Hepatocyte (in vitro differentiated cells): ENCODE results near the gene CAPZB. TPM values are rescaled to one million over a fixed set of nuclear protein-coding genes. Genes with fewer than 3 reads are reported as not detected.

Experiments
- DNase-seq: peaks from one replicate; pipeline ENCODE4 v3.0.0-alpha.2; 2016; ENCODE audit warnings: low spot score
- H2AFZ ChIP-seq: fragments of 200-600 bp; sonication (generic); 2 replicates; pipeline ENCODE4 v1.6.0; 2016; ENCODE audit warnings: antibody characterized with exemption, mild to moderate bottlenecking
- H3K27ac ChIP-seq: fragments of 200-600 bp; sonication (generic); 2 replicates; pipeline ENCODE4 v1.5.1; 2016; ENCODE audit warnings: mild to moderate bottlenecking
- H3K27me3 ChIP-seq: fragments of 200-600 bp; sonication (generic); 2 replicates; pipeline ENCODE4 v1.6.1; 2016
- H3K36me3 ChIP-seq: fragments of 200-600 bp; sonication (generic); replicated peaks from 2 replicates; pipeline ENCODE4 v1.5.1; 2016; ENCODE audit warnings: low read depth; ENCODE audit not compliant: insufficient read depth
- H3K4me1 ChIP-seq: fragments of 200-600 bp; sonication (generic); 2 replicates; pipeline ENCODE4 v1.5.1; 2016; ENCODE audit warnings: mild to moderate bottlenecking, moderate library complexity; ENCODE audit not compliant: insufficient read depth
- H3K4me2 ChIP-seq: fragments of 200-600 bp; sonication (generic); 2 replicates; pipeline ENCODE4 v1.6.0; 2016
- H3K4me3 ChIP-seq: fragments of 200-600 bp; sonication (generic); 2 replicates; pipeline ENCODE4 v1.5.1; 2016; ENCODE audit warnings: mild to moderate bottlenecking
- H3K79me2 ChIP-seq: fragments of 200-600 bp; sonication (generic); 2 replicates; pipeline ENCODE4 v1.6.0; 2017; ENCODE audit warnings: mild to moderate bottlenecking
- H3K9me2 ChIP-seq: fragments of 200-600 bp; sonication (generic); replicated peaks from 2 replicates; pipeline ENCODE4 v1.6.0; 2017; ENCODE audit warnings: mild to moderate bottlenecking; ENCODE audit not compliant: insufficient read depth
- H3K9me3 ChIP-seq: fragments of 200-600 bp; sonication (generic); 2 replicates; pipeline ENCODE4 v1.5.1; 2016; ENCODE audit warnings: low read depth, mild to moderate bottlenecking
- H4K20me1 ChIP-seq: fragments of 200-600 bp; sonication (generic); 2 replicates; pipeline ENCODE4 v1.6.0; 2016; ENCODE audit warnings: mild to moderate bottlenecking; ENCODE audit not compliant: insufficient read depth, poor library complexity, severe bottlenecking
- EZH2 ChIP-seq: fragments of 200-600 bp; sonication (generic); IDR thresholded peaks from 2 replicates; pipeline ENCODE4 v1.6.1; 2016; ENCODE audit warnings: antibody characterized with exemption, mild to moderate bottlenecking, borderline replicate concordance
- EZH2phosphoT487 ChIP-seq: fragments of 200-600 bp; sonication (generic); IDR thresholded peaks from one replicate; pipeline ENCODE4 v1.6.1; 2018; ENCODE audit warnings: antibody characterized with exemption, mild to moderate bottlenecking, low read depth, moderate library complexity; ENCODE audit not compliant: unreplicated experiment, severe bottlenecking
- WGBS: methylation state at CpG from one replicate; pipeline ENCODE4 v1.1.6; 2016; ENCODE audit warnings: low lambda C conversion rate; ENCODE audit errors: missing lambda C conversion rate; 5-methylcytosine and 5-hydroxymethylcytosine counted together
- polyA plus RNA-seq: library from polyadenylated mRNA; unstranded; fragments of >200 nt; fragmentation: Nextera tagmentation; extraction: Ambion mirVana; gene quantifications from 2 replicates; pipeline ENCODE4 v1.2.1, GENCODE V29; 2016
- total RNA-seq: library from RNA; depleted of rRNA; stranded (reverse); fragments of >200 nt; gene quantifications from 2 replicates; pipeline ENCODE4 v1.2.3, GENCODE V29; 2014
- TF ChIP-seq, protein P1 (sequence below): fragments of 200-600 bp; sonication (generic); IDR thresholded peaks from 2 replicates; pipeline ENCODE4 v1.5.1; 2016; ENCODE audit warnings: antibody characterized with exemption, mild to moderate bottlenecking; ENCODE audit not compliant: poor library complexity

The CAPZB gene
- total and polyA plus RNA-seq, 2 experiments from 2014 or later, result 139 to 261 TPM

DNA sequence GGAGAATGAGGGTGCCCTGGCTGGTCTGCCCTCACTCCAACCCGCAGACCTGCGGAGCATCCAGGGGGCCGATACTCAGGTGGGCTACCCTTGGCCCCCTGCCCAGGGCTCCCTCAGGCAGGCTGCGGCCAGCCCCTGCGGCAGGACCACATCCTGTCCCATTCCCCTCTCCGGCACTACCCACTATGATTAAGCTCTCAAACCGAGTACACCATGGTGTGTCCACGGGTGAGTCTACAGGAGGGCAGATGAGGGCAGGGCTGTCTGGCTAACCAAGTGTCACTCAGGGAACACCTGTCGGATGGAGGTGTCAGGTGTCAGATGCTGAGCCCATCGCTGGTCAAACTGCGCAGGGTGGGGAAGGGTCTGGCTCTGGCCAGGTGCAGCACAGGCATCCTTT, 126.0 kb downstream of the CAPZB start:
- Histone ChIP-seq H3K27me3 (no peaks in the 10 kb centered on the region), H3K27ac (no peak overlapping the region), H3K36me3 (no peaks in the 10 kb centered on the region), H3K9me2 (no peaks in the 10 kb centered on the region), H2AFZ (no peak overlapping the region), H3K4me1 (peaks cover 24% of the 10 kb centered on the region), H3K79me2 (peaks cover 41% of the 10 kb centered on the region), H3K4me2 (no peak overlapping the region), H3K9me3 (no peaks in the 10 kb centered on the region), H4K20me1 (peaks cover 34% of the 10 kb centered on the region), H3K4me3 (no peak overlapping the region)
- DNase-seq, result no peak
- TF ChIP-seq EZH2phosphoT487 (no peak), EZH2 (no peak)
- TF ChIP-seq, protein P1, sequence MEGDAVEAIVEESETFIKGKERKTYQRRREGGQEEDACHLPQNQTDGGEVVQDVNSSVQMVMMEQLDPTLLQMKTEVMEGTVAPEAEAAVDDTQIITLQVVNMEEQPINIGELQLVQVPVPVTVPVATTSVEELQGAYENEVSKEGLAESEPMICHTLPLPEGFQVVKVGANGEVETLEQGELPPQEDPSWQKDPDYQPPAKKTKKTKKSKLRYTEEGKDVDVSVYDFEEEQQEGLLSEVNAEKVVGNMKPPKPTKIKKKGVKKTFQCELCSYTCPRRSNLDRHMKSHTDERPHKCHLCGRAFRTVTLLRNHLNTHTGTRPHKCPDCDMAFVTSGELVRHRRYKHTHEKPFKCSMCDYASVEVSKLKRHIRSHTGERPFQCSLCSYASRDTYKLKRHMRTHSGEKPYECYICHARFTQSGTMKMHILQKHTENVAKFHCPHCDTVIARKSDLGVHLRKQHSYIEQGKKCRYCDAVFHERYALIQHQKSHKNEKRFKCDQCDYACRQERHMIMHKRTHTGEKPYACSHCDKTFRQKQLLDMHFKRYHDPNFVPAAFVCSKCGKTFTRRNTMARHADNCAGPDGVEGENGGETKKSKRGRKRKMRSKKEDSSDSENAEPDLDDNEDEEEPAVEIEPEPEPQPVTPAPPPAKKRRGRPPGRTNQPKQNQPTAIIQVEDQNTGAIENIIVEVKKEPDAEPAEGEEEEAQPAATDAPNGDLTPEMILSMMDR, result no peak
- WGBS, result 87% methylated on average over 11 of the region's 11 CpGs

DNA sequence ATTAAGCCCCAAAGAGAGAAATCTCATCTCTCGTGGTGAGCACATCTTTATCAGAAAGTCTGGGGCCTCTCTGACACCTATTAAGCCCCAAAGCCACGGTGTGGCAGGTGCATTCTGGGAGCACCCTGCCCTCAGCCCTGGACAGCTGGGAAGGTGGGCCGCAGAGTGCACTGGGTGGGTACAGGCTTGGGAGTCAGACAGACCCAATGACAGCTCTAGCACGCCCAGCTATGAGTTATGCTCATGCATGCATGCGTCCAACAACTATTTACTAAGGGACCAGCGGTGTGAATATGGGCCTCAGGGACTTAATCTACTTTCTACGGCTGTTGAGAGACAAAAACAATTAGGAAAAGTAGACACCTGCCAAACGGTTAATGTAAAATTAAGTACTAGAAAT, 126.6 kb downstream of the CAPZB start:
- WGBS, result 91% methylated on average over 8 of the region's 8 CpGs
- Histone ChIP-seq H3K9me3 (no peaks in the 10 kb centered on the region), H3K4me1 (peaks cover 24% of the 10 kb centered on the region), H3K79me2 (peaks cover 35% of the 10 kb centered on the region), H3K9me2 (no peaks in the 10 kb centered on the region), H4K20me1 (peaks cover 30% of the 10 kb centered on the region), H2AFZ (no peak overlapping the region), H3K4me2 (no peak overlapping the region), H3K27me3 (no peaks in the 10 kb centered on the region), H3K4me3 (no peak overlapping the region), H3K36me3 (no peaks in the 10 kb centered on the region), H3K27ac (no peak overlapping the region)
- TF ChIP-seq EZH2phosphoT487 (no peak), EZH2 (no peak)
- TF ChIP-seq, protein P1, result no peak
- DNase-seq, result no peak

DNA sequence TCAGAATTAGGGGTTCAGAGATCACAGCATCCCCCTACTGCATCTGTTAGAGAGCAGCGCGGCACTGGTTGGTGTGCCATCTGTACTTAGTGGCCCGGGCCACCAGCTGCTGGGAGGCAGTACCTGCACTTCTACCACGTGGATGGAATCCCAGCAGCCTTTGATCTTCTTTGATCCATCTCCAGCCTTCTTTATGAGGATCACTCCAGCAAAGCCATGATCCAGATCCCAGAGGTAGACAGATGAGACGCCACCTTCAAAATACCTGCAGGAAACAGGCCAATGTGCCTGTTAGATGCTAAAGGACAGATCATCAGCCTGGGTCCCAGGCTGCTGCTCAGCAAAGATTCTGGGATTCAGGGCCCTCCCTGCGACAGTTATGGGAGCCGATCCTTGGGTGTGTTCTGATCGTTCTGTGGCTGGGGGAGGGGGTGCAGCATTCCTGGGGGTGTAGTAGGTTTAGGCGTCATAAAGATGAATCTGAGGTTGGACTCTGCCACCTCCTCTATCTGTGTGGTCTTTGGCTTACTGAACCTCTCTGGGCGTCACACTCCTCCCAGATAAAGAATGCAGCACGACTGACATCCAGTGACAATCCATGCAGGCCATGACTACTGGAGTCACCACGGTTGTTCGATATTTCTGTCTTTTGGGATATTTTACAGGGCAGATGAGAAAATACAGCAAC, 127.9 kb downstream of the CAPZB start:
- H3K9me2 ChIP-seq, result no peaks in the 10 kb centered on the region
- H3K36me3 ChIP-seq, result no peaks in the 10 kb centered on the region
- TF ChIP-seq EZH2phosphoT487 (no peak), EZH2 (no peak)
- TF ChIP-seq, protein P1, result no peak
- H3K79me2 ChIP-seq, result peaks cover 30% of the 10 kb centered on the region
- H3K27me3 ChIP-seq, result no peaks in the 10 kb centered on the region
- no peaks in the 10 kb centered on the region for H3K9me3 ChIP-seq
- DNase-seq, result no peak
- H3K4me1 ChIP-seq, result peaks cover 24% of the 10 kb centered on the region
- H3K27ac ChIP-seq, result no peak overlapping the region
- no peak overlapping the region for H3K4me3 ChIP-seq
- peaks cover 27% of the 10 kb centered on the region for H4K20me1 ChIP-seq
- H3K4me2 ChIP-seq, result no peak overlapping the region
- no peak overlapping the region for H2AFZ ChIP-seq
- WGBS, result 92% methylated on average over 13 of the region's 13 CpGs

DNA sequence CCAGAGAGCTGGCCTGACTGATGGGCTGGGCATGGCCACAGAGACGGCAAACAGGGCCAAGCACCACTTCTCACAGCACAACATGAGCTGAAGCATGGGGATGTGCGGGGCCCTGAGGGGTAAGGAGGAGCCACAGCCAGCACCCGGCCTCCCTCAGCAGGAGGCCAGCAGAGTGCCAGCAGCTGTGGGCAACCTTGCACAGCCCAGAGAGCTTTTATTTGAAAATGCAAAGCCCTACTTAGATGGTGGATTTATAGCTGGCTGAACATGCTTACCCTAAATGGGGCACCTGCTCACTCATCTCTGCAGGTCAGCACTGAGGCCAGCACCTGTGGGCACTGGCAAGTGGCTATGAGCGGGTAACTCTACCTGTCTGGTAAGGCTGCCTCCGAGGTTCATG, 129.1 kb downstream of the CAPZB start:
- H3K79me2 ChIP-seq, result peaks cover 25% of the 10 kb centered on the region

More for the DNA sequence above, 129.1 kb downstream of the CAPZB start:
- Histone ChIP-seq H3K4me3 (no peak overlapping the region), H2AFZ (no peak overlapping the region), H3K4me1 (peaks cover 15% of the 10 kb centered on the region), H3K4me2 (no peak overlapping the region), H3K9me2 (no peaks in the 10 kb centered on the region), H4K20me1 (peaks cover 25% of the 10 kb centered on the region), H3K27ac (no peak overlapping the region), H3K9me3 (no peaks in the 10 kb centered on the region), H3K36me3 (no peaks in the 10 kb centered on the region), H3K27me3 (no peaks in the 10 kb centered on the region)
- WGBS, result 97% methylated on average over 5 of the region's 5 CpGs
- TF ChIP-seq EZH2 (no peak), EZH2phosphoT487 (no peak)
- TF ChIP-seq, protein P1, result no peak
- no peak for DNase-seq
